Memory B cell (primary cell): Measurements from ENCODE around the gene ANLN.
A peak's percentile ranks its signal among the peaks of the same experiment; 100 is the strongest.
"Not testable (repeated sequence)": the region's sequence is repeated elsewhere in the genome, so short reads cannot be mapped to it uniquely, and the experiment has no call there.

Experiments used
- ATAC-seq: fragments of 150-1000 bp; cut with Tn5 transposase; 2 replicates; pipeline ENCODE4 v1.10.0; 2021; ENCODE audit warnings: low read depth, mild to moderate bottlenecking, moderate library complexity
- DNase-seq, 2 donors: peaks; one replicate each; pipeline ENCODE4 v3.0.0; 2022; ENCODE audit warnings: low spot score in 2 of 2
- H3K27ac Mint-ChIP-seq: one replicate; pipeline ENCODE4 v1.8.0; 2022; ENCODE audit warnings: mild to moderate bottlenecking, moderate library complexity, mixed read lengths
- H3K27me3 Mint-ChIP-seq: one replicate; pipeline ENCODE4 v1.8.0; 2022; ENCODE audit warnings: mixed read lengths
- H3K36me3 Mint-ChIP-seq: one replicate; pipeline ENCODE4 v1.8.0; 2022; ENCODE audit warnings: mild to moderate bottlenecking, mixed read lengths
- H3K4me1 Mint-ChIP-seq: one replicate; pipeline ENCODE4 v1.8.0; 2022; ENCODE audit warnings: mixed read lengths
- H3K4me3 Mint-ChIP-seq: one replicate; pipeline ENCODE4 v1.8.0; 2022; ENCODE audit warnings: mild to moderate bottlenecking, moderate library complexity, mixed read lengths
- H3K9me3 Mint-ChIP-seq: one replicate; pipeline ENCODE4 v1.8.0; 2022; ENCODE audit warnings: mixed read lengths

The ANLN gene

GRCh38 chr7:36474283-36475010 lies 84.8 kb downstream of the ANLN start:
- Mint-ChIP-seq H3K27ac (no peak overlapping the region), H3K36me3 (no peaks in the 10 kb centered on the region), H3K4me1 (no peaks in the 10 kb centered on the region), H3K27me3 (peaks cover 12% of the 10 kb centered on the region), H3K9me3 (peaks cover 4% of the 10 kb centered on the region), H3K4me3 (no peak overlapping the region)
- DNase-seq (no peak), ATAC-seq (no peak)

GRCh38 chr7:36475011-36475342 lies 85.3 kb downstream of the ANLN start:
- Mint-ChIP-seq H3K27me3 (peaks cover 11% of the 10 kb centered on the region), H3K36me3 (peaks cover 5% of the 10 kb centered on the region), H3K27ac (no peak overlapping the region), H3K9me3 (peaks cover 9% of the 10 kb centered on the region), H3K4me1 (no peaks in the 10 kb centered on the region), H3K4me3 (no peak overlapping the region)
- ATAC-seq (no peak), DNase-seq (no peak)

GRCh38 chr7:36475381-36475780 lies 85.7 kb downstream of the ANLN start:
- Mint-ChIP-seq H3K36me3 (peaks cover 5% of the 10 kb centered on the region), H3K27me3 (peaks cover 7% of the 10 kb centered on the region), H3K27ac (no peak overlapping the region), H3K4me3 (no peak overlapping the region), H3K9me3 (peaks cover 10% of the 10 kb centered on the region), H3K4me1 (no peaks in the 10 kb centered on the region)
- ATAC-seq: no peak
- no peak for DNase-seq

GRCh38 chr7:36478745-36479144 lies 89.1 kb downstream of the ANLN start:
- H3K27ac Mint-ChIP-seq: no peak overlapping the region
- H3K4me3 Mint-ChIP-seq: no peak overlapping the region
- peaks cover 5% of the 10 kb centered on the region for H3K36me3 Mint-ChIP-seq
- ATAC-seq (no peak), DNase-seq (no peak)
- peaks cover 17% of the 10 kb centered on the region for H3K9me3 Mint-ChIP-seq
- peaks cover 10% of the 10 kb centered on the region for H3K27me3 Mint-ChIP-seq
- H3K4me1 Mint-ChIP-seq: no peaks in the 10 kb centered on the region

GRCh38 chr7:36483853-36484252 lies 94.2 kb downstream of the ANLN start:
- not testable (repeated sequence) for DNase-seq, H3K27me3 Mint-ChIP-seq, H3K36me3 Mint-ChIP-seq, ATAC-seq, H3K27ac Mint-ChIP-seq, H3K4me3 Mint-ChIP-seq, H3K4me1 Mint-ChIP-seq
- H3K9me3 Mint-ChIP-seq: peaks cover 17% of the 10 kb centered on the region

- Mint-ChIP-seq H3K27ac (no peak overlapping the region), H3K9me3 (peaks cover 14% of the 10 kb centered on the region), H3K4me3 (no peak overlapping the region), H3K27me3 (peaks cover 9% of the 10 kb centered on the region), H3K4me1 (no peaks in the 10 kb centered on the region), H3K36me3 (peaks cover 5% of the 10 kb centered on the region)
- DNase-seq (no peak), ATAC-seq (no peak)
Measured at GRCh38 chr7:36484265-36484664, 94.6 kb downstream of the ANLN start.

GRCh38 chr7:36486336-36486735 lies 96.7 kb downstream of the ANLN start:
- no peaks in the 10 kb centered on the region for H3K4me1 Mint-ChIP-seq
- H3K9me3 Mint-ChIP-seq: peaks cover 3% of the 10 kb centered on the region
- H3K27me3 Mint-ChIP-seq: peaks cover 9% of the 10 kb centered on the region
- no peak for DNase-seq
- no peak overlapping the region for H3K27ac Mint-ChIP-seq
- no peak overlapping the region for H3K4me3 Mint-ChIP-seq
- ATAC-seq: no peak
- no peaks in the 10 kb centered on the region for H3K36me3 Mint-ChIP-seq

- ATAC-seq: peak; percentile 59
- no peaks in the 10 kb centered on the region for H3K9me3 Mint-ChIP-seq
- peaks cover 6% of the 10 kb centered on the region for H3K27me3 Mint-ChIP-seq
- H3K4me3 Mint-ChIP-seq: no peak overlapping the region
- H3K4me1 Mint-ChIP-seq: no peaks in the 10 kb centered on the region
- H3K27ac Mint-ChIP-seq: no peak overlapping the region
- DNase-seq: peak; percentile 16 to 34
- no peaks in the 10 kb centered on the region for H3K36me3 Mint-ChIP-seq
Measured at GRCh38 chr7:36487756-36488336, 98.2 kb downstream of the ANLN start.

GRCh38 chr7:36488672-36489071 lies 99.0 kb downstream of the ANLN start:
- H3K27me3 Mint-ChIP-seq, DNase-seq, H3K4me1 Mint-ChIP-seq, H3K36me3 Mint-ChIP-seq, H3K4me3 Mint-ChIP-seq, H3K27ac Mint-ChIP-seq, H3K9me3 Mint-ChIP-seq, ATAC-seq: not testable (repeated sequence)

- H3K4me1 Mint-ChIP-seq: no peaks in the 10 kb centered on the region
- no peak overlapping the region for H3K27ac Mint-ChIP-seq
- no peak overlapping the region for H3K4me3 Mint-ChIP-seq
- DNase-seq: no peak
- H3K36me3 Mint-ChIP-seq: no peaks in the 10 kb centered on the region
- H3K9me3 Mint-ChIP-seq: no peaks in the 10 kb centered on the region
- H3K27me3 Mint-ChIP-seq: peaks cover 3% of the 10 kb centered on the region
- no peak for ATAC-seq
Measured at GRCh38 chr7:36490419-36490830, 100.8 kb downstream of the ANLN start.

GRCh38 chr7:36491317-36491716 lies 101.7 kb downstream of the ANLN start:
- DNase-seq (no peak), ATAC-seq (no peak)
- peaks cover 3% of the 10 kb centered on the region for H3K27me3 Mint-ChIP-seq
- H3K4me1 Mint-ChIP-seq: no peaks in the 10 kb centered on the region
- no peaks in the 10 kb centered on the region for H3K36me3 Mint-ChIP-seq
- no peak overlapping the region for H3K4me3 Mint-ChIP-seq
- no peaks in the 10 kb centered on the region for H3K9me3 Mint-ChIP-seq
- no peak overlapping the region for H3K27ac Mint-ChIP-seq

- DNase-seq (no peak), ATAC-seq (no peak)
- Mint-ChIP-seq H3K4me1 (no peaks in the 10 kb centered on the region), H3K27ac (no peak overlapping the region), H3K27me3 (peaks cover 11% of the 10 kb centered on the region), H3K9me3 (no peaks in the 10 kb centered on the region), H3K36me3 (no peaks in the 10 kb centered on the region), H3K4me3 (no peak overlapping the region)
Measured at GRCh38 chr7:36496576-36496975, 106.9 kb downstream of the ANLN start.

- ATAC-seq, H3K4me3 Mint-ChIP-seq, DNase-seq, H3K4me1 Mint-ChIP-seq, H3K36me3 Mint-ChIP-seq, H3K9me3 Mint-ChIP-seq, H3K27ac Mint-ChIP-seq: not testable (repeated sequence)
- H3K27me3 Mint-ChIP-seq: peaks cover 11% of the 10 kb centered on the region
Measured at GRCh38 chr7:36497176-36497575, 107.5 kb downstream of the ANLN start.

GRCh38 chr7:36497775-36498174 lies 108.1 kb downstream of the ANLN start:
- no peak for ATAC-seq

More at GRCh38 chr7:36497775-36498174, 108.1 kb downstream of the ANLN start:
- H3K4me3 Mint-ChIP-seq: no peak overlapping the region
- H3K27me3 Mint-ChIP-seq: peaks cover 11% of the 10 kb centered on the region
- no peak overlapping the region for H3K27ac Mint-ChIP-seq
- H3K36me3 Mint-ChIP-seq: no peaks in the 10 kb centered on the region
- H3K9me3 Mint-ChIP-seq: no peaks in the 10 kb centered on the region
- H3K4me1 Mint-ChIP-seq: no peaks in the 10 kb centered on the region
- DNase-seq: no peak
